Measurements from ENCODE around the gene SMAD6.

SMAD6 gene

GRCh38 chr15:66733976-66734375 is 31.9 kb downstream of the SMAD6 start:
- no peaks in the 10 kb centered on the region for H3K79me2 ChIP-seq (ENCODE audit: control insufficient read depth, low read length)
- H3K4me1 ChIP-seq (ENCODE audit: control insufficient read depth, low read length), result no peaks in the 10 kb centered on the region
- no peaks in the 10 kb centered on the region for H3F3A ChIP-seq (ENCODE audit: control insufficient read depth, insufficient read depth)
- no peak overlapping the region for H3K4me3 ChIP-seq (ENCODE audit: low read length)
- no peak overlapping the region for H3K27ac ChIP-seq (ENCODE audit: low read depth, low read length)
- H3K36me3 ChIP-seq (ENCODE audit: control insufficient read depth, low read length), result no peaks in the 10 kb centered on the region
- H3K9me3 ChIP-seq (ENCODE audit: control insufficient read depth, insufficient read depth, low read length), result no peaks in the 10 kb centered on the region
- H3K4me2 ChIP-seq (ENCODE audit: low read length), result no peak overlapping the region
- H3K9me2 ChIP-seq (replicated peaks; ENCODE audit: control insufficient read depth, low read length), result no peaks in the 10 kb centered on the region
- H4K20me1 ChIP-seq (ENCODE audit: control insufficient read depth, insufficient read depth, low read depth, low read length), result no peaks in the 10 kb centered on the region
- no peak for TF ChIP-seq EZH2phosphoT487 (IDR thresholded peaks at IDR 0.05; ENCODE audit: borderline replicate concordance, low read length)
- TF ChIP-seq CTCF (IDR thresholded peaks at IDR 0.05; ENCODE audit: low read depth, low read length, poor library complexity, severe bottlenecking), result no peak
- H3K27me3 ChIP-seq (ENCODE audit: control insufficient read depth, low read length), result no peaks in the 10 kb centered on the region

- Histone ChIP-seq H3K4me2 (ENCODE audit: low read length) (no peak overlapping the region), H3K4me3 (ENCODE audit: low read length) (no peak overlapping the region), H3K79me2 (ENCODE audit: control insufficient read depth, low read length) (no peaks in the 10 kb centered on the region), H3F3A (ENCODE audit: control insufficient read depth, insufficient read depth) (no peaks in the 10 kb centered on the region), H3K36me3 (ENCODE audit: control insufficient read depth, low read length) (no peaks in the 10 kb centered on the region), H3K27me3 (ENCODE audit: control insufficient read depth, low read length) (no peaks in the 10 kb centered on the region), H3K9me3 (ENCODE audit: control insufficient read depth, insufficient read depth, low read length) (no peaks in the 10 kb centered on the region), H3K27ac (ENCODE audit: low read depth, low read length) (no peak overlapping the region), H3K4me1 (ENCODE audit: control insufficient read depth, low read length) (no peaks in the 10 kb centered on the region), H3K9me2 (replicated peaks; ENCODE audit: control insufficient read depth, low read length) (no peaks in the 10 kb centered on the region), H4K20me1 (ENCODE audit: control insufficient read depth, insufficient read depth, low read depth, low read length) (no peaks in the 10 kb centered on the region)
- TF ChIP-seq EZH2phosphoT487 (IDR thresholded peaks at IDR 0.05; ENCODE audit: borderline replicate concordance, low read length) (no peak), CTCF (IDR thresholded peaks at IDR 0.05; ENCODE audit: low read depth, low read length, poor library complexity, severe bottlenecking) (no peak)
Observed at GRCh38 chr15:66734961-66735908, 33.2 kb downstream of the SMAD6 start.

- Histone ChIP-seq H3K79me2 (ENCODE audit: control insufficient read depth, low read length) (no peaks in the 10 kb centered on the region), H3K4me1 (ENCODE audit: control insufficient read depth, low read length) (no peaks in the 10 kb centered on the region), H3K27ac (ENCODE audit: low read depth, low read length) (no peak overlapping the region), H3K4me3 (ENCODE audit: low read length) (no peak overlapping the region), H3K27me3 (ENCODE audit: control insufficient read depth, low read length) (no peaks in the 10 kb centered on the region), H3K9me3 (ENCODE audit: control insufficient read depth, insufficient read depth, low read length) (no peaks in the 10 kb centered on the region), H3F3A (ENCODE audit: control insufficient read depth, insufficient read depth) (no peaks in the 10 kb centered on the region), H3K36me3 (ENCODE audit: control insufficient read depth, low read length) (no peaks in the 10 kb centered on the region), H3K9me2 (replicated peaks; ENCODE audit: control insufficient read depth, low read length) (no peaks in the 10 kb centered on the region), H4K20me1 (ENCODE audit: control insufficient read depth, insufficient read depth, low read depth, low read length) (no peaks in the 10 kb centered on the region), H3K4me2 (ENCODE audit: low read length) (no peak overlapping the region)
- no peak for TF ChIP-seq CTCF (IDR thresholded peaks at IDR 0.05; ENCODE audit: low read depth, low read length, poor library complexity, severe bottlenecking)
- TF ChIP-seq EZH2phosphoT487 (IDR thresholded peaks at IDR 0.05; ENCODE audit: borderline replicate concordance, low read length), result no peak
Observed at GRCh38 chr15:66735909-66736305, 33.9 kb downstream of the SMAD6 start.

All from DOHH2 (cell line).